Activated effector memory CD4-positive, alpha-beta T cell treated with Interleukin-2 at 50 U/mL for 16 hours (primary cell): ENCODE data around the gene HOXC13.

Experiments used
- DNase-seq: peaks from one replicate; pipeline ENCODE4 v3.0.0-alpha.2; 2020

The HOXC13 gene

GRCh38 chr12:53995378-53996239 is 57.0 kb downstream of the HOXC13 start:
- DNase-seq = no peak
